EL (cell line): ENCODE results near the gene OR13J1.
"Not testable (repeated sequence)": the region's sequence is repeated elsewhere in the genome, so short reads cannot be mapped to it uniquely, and the experiment has no call there.

Experiments used
- DNase-seq: peaks from one replicate; pipeline ENCODE4 v3.0.0-alpha.2; 2016

Gene OR13J1, protein sequence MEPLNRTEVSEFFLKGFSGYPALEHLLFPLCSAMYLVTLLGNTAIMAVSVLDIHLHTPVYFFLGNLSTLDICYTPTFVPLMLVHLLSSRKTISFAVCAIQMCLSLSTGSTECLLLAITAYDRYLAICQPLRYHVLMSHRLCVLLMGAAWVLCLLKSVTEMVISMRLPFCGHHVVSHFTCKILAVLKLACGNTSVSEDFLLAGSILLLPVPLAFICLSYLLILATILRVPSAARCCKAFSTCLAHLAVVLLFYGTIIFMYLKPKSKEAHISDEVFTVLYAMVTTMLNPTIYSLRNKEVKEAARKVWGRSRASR

DNA sequence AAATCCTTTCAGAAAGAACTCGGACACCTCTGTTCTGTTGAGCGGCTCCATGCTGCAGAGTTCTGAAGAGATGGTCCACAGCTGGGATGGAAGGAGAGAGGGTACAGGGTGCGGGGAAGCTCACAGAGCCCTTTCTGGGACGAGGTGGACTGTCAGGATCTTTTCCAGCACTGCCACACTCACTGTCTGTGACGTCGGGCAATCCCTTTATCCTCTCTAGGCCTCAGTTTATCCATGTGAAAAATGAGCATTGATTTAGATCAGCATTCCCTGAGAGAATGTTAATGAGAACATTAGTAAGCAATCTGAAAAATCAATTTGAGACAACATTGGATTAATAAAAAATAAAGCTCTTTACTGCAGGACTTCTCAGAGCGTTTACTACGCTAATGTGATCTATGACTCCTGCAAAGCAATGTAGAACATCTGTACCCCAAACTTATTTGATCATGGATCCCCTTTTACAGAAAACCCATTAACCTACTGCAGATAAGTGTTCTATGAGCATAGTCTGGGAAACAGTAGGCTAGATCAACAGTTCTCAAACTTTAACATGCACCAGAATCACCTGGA lies at the start of gene OR13J1:
Gene OR13J1, minus strand, starts transcription at position 51 of the 573 bp plus-strand sequence. Its CDS starts 0 bp downstream, at position 51.
- no peak for DNase-seq

DNA sequence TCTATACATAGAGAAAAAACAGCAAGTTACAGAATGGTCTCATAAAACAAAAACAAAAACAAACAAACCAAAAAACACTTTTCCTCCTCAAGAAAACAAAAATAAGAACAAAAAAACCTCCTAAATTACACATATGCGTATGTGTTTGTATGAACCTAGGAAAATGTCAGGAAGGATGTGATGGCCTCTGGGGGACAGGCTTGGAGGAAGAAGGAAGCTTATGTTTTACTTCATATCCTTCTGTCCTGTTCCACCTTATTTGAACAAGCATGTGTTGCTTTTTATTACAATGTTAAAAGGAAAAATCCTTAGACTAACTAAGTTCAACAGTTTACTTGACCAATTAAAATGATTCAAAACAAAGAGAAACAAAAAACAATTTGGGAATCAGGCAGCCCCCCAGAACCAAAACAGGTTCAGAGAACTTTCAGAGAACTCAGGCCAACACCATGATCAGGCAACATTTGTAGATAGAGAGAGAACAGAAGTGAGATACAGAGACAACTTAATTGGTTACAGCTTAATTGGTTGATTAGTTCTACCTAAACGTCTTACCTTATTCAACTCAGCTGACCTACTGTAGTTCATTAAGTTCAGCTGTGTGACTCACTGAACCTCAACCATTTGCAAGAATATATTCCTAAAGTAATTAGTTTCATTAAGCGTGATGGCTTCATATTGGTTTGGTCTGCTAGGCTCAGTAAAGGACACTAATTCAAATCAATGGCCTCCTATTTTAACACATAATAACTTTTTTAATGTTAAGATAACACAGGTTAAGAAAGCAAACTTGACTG lies 49.2 kb upstream of the OR13J1 start:
- no peak for DNase-seq

DNA sequence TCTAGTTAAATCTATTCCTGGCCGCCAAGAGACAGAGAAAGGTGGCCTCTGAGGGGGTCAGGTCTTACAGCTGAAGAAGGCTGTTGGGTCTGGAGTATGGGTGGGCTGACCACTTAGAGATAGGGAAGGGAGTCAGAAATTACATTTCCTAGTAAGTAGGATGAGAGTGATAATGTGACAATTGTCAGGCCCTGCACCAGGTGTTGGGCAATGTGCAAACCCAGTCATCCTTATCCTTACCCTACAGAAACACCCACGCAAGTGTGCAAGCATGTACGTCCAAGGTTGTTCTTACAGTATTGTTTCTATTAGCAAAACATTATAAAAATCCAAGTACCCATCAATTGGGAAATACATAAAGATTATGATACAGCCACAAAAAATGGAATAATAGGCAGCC lies 48.6 kb upstream of the OR13J1 start:
- no peak for DNase-seq

DNA sequence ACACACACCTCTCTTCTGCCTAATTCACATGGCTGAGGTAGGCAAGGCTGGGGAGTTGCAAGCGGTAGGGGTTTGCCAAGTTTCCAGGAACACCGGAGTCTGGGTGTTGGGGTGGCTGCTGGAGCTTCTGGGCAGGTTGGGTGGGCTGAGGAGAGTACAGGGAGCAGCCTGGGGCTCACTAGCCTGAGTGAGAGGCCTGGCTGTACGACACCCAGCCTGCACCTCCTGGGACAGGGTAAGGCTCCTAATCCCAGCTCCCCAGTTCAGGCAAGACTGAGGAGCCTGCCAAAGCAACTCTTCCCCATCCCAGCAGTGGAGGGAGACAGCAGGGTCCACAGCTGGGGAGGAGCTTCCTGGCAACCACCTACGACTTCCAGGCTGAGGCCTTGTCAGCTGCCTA lies 47.1 kb upstream of the OR13J1 start:
- DNase-seq: no peak

DNA sequence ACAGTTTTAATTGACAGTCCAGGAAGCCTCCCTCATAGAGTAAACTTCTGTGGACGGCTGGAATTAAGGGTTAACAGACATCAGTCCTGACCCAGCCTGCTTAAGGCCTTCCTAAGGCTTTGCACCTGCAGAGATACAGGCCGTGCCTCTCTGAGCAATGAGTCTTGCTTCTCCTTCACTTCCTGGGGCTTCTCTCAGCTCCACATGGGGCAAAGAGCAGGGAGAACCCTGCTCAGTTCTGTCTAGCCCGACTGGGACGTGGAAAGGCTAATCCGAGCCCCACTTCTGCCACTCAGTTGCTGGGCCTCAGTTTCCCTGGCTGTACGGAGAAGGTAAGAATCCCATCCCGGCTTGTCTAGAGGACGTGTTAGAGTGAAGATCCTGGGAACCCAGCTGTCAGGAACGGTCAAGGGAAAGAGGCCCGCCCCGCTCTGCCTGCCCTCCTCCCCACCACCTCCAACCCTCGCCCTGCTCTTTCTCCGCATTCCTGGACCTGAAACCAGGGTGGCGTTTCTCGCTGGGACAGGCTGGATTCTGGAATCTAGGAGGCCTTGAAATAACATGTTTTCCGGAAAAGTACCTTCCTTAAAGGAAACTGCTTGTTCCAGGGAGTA lies 45.6 kb upstream of the OR13J1 start:
- no peak for DNase-seq

DNA sequence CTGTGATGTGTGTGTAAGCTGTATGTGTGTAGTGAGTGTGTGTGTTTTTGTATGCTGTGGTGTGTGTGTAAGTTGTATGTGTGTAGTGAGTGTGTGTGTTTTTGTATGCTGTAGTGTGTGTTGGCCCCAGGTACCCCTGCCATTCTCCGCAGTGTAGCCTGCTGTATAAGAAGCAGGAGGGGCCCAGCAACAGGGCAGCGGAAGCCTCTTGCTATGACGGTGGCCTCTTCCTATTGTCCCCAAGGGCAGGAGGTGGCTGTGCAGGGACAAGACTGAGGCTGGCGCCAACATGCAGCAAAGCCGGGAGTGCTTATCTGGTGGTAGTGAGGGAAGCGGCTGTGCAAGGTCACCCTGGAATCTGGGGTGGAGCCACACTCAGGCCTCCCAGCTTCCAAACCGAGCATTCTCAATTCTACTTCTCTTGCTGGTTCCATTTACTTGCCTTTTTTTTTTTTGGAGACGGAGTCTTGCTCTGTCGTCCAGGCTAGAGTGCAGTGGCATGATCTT lies 44.2 kb upstream of the OR13J1 start:
- DNase-seq: peak; percentile 28

DNA sequence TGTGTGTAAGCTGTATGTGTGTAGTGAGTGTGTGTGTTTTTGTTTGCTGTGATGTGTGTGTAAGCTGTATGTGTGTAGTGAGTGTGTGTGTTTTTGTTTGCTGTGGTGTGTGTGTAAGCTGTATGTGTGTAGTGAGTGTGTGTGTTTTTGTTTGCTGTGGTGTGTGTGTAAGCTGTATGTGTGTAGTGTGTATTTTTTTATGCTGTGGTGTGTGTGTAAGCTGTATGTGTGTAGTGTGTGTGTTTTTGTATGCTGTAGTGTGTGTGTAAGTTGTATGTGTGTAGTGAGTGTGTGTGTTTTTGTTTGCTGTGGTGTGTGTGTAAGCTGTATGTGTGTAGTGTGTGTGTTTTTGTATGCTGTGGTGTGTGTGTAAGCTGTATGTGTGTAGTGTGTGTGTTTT lies 43.2 kb upstream of the OR13J1 start:
- not testable (repeated sequence) for DNase-seq

DNA sequence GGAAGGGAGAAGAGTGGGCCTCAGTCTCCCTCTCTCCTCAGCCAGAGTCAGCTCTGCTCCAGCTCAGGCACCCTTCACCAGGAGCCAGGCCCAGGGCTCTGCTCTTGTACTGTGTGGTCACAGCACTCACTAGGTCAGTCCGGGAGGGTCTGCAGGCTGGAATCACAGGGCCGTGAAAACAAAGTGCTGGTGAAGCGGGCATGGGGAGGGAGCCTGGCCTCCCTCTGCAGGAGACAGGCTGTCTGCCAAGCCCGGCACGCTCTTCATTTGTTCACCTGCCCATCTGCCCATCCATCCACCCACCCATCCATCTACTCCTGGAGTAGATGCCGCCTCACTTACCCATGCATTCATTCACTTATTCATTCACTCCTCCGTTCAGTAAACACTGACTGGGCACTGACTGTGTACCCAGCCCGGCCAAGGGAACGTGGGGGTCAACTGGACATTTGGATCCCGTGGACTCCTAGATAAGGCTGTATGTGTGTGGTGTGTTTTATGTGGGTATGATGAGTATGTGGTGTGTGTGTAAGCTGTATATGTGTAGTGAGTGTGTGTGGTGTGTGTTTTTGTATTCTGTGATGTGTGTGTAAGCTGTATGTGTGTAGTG lies 42.7 kb upstream of the OR13J1 start:
- DNase-seq: no peak

DNA sequence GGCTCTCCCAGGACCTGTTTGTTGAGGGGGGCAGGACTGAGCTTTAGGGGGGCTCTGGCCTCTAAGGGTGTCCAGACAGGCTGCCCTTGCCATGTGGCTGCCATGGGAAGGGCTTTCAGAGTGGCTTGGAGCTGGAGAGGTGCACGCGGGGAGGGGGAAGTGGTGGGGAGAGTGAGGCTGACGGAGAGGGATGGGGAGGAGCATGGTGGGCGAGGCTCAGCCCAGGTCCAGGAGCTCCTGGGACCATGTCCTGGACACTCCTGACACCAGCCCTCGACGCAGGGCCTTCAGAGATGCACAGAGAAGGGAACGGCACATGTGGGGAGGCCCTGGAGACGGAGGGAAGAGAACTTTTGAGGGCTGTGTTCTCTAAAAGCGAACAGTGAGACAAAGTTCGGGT lies 41.5 kb upstream of the OR13J1 start:
- DNase-seq: no peak

DNA sequence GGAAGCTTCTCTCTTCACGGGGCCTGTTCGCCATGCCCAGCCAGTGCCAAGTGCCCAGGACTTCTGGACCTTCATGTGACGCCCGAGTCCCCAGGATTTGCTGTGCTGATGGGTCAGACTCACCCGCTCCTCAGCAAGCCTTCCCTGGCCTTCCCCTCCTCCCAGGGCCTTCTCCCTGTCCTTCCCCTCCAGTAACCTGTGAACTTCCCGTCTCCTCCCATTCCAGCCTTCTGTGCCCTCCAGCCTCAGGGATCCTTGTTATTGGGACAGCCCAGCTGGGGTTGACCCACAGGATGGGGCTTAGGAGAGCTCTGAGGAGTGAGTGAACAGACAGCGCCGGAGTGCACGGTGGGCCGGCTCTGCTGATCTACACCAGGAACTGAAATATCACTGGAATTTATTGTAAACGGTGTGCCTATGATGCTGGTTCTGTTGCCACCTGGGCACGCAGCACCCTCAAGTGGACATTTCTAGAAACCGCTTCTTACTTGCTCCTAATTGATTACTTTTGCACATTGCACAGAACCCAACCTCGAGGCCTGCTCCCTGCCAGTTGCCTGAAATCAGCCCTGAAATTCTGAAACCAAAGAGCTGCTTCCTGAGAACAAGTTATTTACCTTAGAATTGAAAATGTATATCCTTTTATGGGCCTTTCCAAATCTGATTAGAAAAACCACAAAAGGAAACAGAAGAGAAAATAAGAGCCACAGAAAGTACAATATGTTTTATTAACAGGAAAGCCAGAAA lies 40.6 kb upstream of the OR13J1 start:
- DNase-seq: peak; percentile 67

DNA sequence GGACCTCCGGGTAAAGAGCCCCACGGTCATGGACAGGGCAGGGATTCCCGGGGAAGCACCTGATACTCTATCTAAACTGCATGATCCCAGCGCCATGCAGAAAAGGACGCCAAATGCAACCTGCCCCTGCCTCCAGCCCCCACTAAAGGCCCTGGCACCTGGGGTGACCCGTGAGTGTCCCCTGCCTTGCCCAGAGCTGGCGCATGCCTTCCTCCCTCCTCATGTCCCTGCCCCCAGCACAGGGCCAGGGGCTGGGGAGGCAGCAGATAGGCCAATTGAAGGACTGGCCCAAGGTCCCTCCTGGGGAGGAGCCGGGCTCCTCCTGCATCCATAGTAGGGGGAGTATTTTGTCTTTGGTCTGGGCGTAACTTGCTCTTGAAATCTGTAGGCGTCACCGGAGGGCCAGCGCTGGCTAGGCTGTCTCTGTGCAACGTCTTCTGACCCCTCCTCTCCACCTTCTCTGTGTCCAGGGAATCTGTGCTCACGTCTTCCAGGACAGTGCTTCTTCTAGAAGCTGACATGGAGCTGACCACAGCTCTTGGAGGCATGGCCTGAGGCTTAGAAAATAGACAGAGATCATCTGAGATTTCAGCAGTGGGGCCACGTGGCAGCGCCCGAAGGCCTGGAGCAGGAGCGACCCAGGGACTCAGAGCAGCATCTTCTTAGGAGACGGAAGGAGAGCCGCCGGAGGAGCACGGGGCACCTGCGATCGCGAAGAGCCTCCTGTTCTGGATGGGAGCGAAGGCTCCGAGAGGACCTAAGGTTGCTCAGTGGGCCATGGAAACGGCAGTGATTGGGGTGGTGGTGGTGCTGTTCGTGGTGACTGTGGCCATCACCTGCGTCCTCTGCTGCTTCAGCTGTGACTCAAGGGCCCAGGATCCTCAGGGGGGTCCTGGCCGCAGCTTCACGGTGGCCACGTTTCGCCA lies 39.7 kb upstream of the OR13J1 start:
- no peak for DNase-seq

DNA sequence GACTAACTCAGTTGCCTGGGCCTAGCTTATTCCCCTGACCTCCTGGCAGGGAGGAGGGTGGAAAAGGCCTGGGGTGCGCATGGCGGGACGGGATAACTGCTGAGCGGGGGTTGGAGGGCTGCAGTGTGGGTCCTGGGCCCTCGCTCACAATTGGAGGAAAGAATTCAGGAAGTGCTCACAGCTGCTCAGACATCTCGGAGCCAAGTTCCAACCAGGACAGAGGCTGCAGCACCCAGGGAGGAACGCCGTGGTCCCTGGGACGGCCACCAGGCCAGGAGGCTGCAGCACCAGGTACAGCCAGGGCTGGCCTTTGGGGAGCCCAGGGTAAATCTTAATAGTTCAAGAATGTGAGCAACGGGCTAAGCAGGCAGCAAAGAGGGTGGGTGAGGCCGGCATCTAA lies 39.1 kb upstream of the OR13J1 start, which contains the start of gene SPAAR:
Gene SPAAR, plus strand, starts transcription at position 217 of the 400 bp plus-strand sequence. CDS start 974 bp downstream, outside the sequence.
- DNase-seq: no peak

DNA sequence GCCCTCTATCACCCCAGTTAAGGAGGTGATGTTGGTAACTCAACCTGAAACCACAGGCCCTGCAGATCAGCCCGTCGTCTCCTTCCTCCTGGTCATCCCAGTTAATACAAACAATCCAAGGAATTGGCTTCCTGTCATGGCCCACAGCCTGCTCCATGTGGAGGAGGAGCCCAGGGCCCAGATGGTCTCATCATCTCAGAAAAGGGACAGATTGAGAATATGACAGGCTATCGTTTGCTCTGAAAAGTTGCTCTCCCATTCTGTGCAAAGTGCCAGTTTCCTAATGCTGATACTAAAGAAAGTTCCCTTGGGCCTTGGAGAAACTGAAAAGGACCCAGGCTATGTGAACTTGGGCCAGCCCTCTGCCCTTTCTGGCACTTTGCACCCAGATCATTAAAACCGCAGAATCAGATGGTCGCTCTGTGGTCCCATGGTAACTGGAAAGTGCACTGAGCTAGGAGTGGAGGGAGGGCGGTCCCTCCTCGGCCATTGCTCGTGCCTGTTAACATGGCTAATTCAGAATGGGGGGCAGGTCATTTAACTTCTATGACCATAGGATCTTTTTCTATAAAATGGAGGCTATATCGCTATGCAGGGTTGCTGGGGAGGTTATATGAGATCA lies 38.4 kb upstream of the OR13J1 start:
- no peak for DNase-seq

DNA sequence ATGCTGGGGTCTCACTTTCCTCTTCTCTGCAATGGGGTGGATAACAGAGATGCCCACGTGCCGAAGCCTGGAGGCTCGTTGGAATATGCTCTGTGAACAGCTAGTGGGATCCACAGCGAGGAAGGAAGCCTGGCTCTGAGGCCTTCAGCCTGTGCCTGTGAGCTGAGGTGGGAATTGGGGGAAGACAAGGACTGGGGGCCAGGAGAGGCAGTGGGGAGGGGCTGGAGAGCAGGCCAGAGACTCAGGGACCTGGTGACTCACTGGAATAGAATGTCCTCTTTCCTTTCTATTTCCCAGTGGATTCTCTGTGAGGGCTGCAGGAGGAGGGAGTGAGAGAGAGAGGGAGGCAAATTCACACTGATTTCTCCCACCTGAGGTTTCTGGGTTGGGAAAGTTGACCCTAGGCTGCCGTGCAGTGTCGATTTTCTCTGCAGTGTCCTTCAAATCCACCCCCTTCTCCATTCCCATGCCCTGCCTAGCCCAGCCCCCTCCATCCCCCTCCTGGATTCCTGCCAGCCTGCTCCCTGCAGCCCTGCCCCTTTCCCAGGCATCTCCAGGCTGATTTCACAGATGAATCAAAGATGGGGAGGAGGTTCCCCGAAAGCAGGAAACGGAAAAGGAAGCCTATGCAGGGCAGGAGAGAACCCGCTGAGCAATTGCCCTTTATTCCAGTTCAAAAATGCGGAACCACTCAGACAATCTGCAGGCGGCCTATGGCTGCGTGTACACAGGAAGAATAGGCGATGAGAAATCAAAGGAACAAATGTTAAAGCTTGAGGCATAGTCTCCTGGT lies 37.7 kb upstream of the OR13J1 start:
- peak; percentile 96 for DNase-seq

DNA sequence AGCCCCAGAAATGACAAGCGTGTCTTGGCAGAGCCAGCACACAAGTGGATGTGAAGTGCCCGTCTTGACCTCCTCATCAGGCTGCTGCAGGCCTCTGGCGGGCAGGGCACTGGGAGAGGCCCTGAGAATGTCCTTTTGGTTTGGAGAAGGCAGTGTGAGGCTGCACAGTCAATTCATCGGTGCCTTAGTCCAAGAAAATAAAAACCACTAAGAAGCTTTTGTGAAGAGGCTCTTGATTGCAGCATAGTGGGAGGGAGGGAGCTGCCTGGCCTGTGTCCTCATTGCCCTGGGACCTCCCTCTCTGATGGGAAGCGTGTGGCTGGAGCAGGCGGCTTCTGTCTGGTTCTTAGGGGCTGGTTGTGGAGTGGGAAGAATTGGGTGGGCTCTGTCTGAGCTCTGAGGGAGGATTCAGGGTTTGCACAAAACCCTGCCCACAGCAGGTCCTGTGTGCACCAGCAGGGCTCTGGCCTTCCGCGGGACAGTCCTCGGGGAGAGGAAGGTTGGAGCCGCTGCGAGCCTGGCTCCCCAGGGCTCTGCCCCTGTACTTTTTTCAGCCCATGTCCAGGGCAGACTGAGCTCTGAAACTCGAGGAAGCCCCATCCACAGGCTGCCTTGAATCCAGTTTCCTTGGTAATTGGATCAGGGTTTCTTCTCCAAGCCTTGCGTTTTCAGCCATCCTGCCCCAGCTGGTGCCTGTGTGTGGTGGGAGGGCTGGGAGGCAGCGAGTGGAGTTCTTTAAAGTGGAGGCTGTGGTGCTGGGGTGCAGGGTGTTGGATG lies 36.9 kb upstream of the OR13J1 start:
- peak; percentile 66 for DNase-seq

DNA sequence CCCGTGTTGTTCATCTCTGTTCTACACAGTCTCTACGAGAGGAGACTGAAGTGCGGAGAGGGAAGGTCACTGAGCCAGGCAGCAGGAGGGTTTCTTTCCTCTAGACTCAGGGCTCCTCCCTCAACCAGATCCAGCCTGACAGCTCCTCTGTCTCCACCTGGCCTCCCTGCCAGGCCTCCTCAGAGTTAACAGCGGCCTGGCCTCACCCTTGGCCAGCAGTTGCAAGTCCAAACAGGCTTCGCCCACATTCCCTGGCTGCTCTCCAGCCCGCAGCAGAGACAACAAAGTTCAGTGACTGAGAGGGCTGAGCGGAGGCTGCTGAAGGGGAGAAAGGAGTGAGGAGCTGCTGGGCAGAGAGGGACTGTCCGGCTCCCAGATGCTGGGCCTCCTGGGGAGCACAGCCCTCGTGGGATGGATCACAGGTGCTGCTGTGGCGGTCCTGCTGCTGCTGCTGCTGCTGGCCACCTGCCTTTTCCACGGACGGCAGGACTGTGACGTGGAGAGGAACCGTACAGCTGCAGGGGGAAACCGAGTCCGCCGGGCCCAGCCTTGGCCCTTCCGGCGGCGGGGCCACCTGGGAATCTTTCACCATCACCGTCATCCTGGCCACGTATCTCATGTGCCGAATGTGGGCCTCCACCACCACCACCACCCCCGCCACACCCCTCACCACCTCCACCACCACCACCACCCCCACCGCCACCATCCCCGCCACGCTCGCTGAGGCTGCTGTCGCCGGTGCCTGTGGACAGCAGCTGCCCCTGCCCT lies 35.9 kb upstream of the OR13J1 start, which contains the start of gene HRCT1:
Gene HRCT1, plus strand, starts transcription at position 291 of the 768 bp plus-strand sequence. Its CDS starts 86 bp downstream, at position 377.
- DNase-seq: peak; percentile 96

DNA sequence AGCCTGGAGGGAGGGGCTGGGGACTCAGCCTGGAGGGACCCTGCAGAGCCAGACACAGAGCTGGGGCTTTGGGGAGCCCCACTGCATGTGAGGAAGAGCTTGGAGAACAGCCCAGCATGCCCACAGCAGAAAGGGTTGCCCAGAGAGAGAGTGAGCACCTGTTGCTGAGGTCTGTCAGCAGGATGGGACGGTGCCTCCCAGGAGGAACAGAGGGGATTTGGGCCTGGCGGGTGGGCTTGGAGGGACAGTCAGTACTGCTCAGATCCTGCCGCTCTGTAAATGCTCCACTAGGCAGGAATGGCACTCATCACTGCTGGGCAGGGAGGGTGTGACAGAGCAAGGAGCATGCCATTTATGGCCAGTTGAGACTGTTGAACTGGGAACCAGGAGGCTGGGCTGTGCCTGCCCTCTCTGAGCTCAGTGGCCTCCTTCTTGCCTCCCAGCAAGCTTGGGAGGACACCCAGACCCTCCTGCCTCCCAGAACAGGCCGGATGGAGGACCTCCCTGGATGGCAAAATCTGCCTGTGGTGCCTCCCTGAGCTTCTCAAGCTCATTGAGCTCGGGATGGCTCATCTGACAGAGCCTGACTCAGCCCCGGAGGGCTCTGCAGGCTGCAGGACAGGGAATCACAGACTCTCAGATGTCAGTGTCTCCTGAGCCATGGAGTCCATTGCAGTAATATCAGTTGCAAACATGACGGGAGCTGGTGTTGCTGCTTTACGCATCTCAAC lies 35.0 kb upstream of the OR13J1 start:
- peak; percentile 77 for DNase-seq
